Frontal cortex (tissue), 4 donors: Measurements from ENCODE around the gene CLEC6A. TPM values are rescaled to one million over a fixed set of nuclear protein-coding genes. Genes with fewer than 3 reads are reported as not detected.
"Not testable (repeated sequence)": the region's sequence is repeated elsewhere in the genome, so short reads cannot be mapped to it uniquely, and the experiment has no call there.

Experiments used
- DNase-seq, 2 donors: peaks; one replicate each; pipeline ENCODE4 v3.0.0; 2012; ENCODE audit warnings: low spot score in 2 of 2
- FAIRE-seq: peaks from 2 replicates; lab custom pipeline; 2012; peaks lifted over from hg19 to GRCh38; lab: Jason Lieb, UNC
- small RNA-seq: library from RNA; depleted of rRNA; stranded (forward); fragments of <200 nt; gene quantifications from one replicate; pipeline ENCODE3, GENCODE V24; 2014
- total RNA-seq: library from RNA; depleted of rRNA; stranded (reverse); fragments of >200 nt; gene quantifications from one replicate; pipeline ENCODE4 v1.2.3, GENCODE V29; 2014
- donor health status: control.
- donor health status: control.
- donor health status: control.

CLEC6A gene
- total RNA-seq, 1 donor from 2014 or later: not detected

DNA sequence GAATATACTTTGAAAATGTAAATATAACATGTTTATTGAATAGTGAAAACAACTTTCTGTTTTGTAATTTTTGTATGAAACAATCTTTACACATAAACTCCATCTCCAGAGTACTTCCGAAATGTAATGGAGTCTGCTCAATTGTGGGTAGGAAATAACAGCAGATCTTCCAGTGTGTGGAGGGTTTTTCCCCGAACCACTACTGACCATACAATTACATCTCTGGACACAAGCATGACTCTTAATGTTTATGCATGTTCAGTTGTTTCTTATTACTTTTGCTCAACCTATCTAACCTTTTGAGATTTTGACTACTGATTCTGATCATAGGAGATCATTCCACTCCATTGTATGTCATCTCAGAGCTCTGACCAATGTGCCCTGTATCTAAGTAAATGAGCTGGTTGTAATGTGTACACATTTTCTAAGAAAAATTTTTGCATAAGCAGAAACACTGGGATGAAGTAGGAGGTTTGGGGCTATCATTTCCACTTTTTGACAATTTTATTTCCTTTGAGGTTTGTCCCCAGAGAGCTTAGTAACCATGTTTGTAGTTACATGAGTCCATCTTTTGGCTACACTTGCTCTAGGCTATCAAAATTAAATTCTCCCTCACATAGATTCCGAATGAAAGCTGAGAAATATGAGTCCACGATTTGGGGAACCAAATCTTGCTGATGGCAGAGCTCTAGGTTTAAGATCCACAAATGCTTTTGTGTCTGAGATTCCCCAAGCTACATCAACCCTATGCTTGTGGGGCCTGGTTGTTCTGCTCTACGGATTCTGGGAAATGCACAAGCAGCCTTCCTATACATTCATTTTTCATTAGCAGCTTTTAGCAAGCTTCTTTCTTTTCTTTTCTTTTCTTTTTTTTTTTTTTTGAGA, 36.1 kb downstream of the CLEC6A start:
- DNase-seq: no peak
- no peak for FAIRE-seq

DNA sequence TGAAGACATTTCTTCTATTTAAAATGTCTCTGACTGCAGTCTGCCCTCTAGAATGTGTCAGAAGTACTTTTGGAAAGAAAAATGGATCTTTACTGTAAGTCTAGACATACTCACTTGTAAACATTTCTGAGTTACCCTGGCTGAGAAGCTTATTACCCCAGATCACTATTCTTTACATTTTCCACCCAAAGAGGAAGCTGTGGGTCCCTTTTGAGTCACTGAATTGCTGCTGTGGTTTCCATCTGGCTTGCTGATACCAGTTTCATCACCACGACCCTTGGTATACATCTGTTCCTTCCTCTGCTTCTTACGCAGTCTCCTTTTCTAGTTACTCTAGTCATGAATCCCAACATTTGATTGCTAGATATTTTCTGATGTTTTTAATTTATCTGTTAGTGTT, 37.3 kb downstream of the CLEC6A start:
- DNase-seq: no peak
- FAIRE-seq: no peak

DNA sequence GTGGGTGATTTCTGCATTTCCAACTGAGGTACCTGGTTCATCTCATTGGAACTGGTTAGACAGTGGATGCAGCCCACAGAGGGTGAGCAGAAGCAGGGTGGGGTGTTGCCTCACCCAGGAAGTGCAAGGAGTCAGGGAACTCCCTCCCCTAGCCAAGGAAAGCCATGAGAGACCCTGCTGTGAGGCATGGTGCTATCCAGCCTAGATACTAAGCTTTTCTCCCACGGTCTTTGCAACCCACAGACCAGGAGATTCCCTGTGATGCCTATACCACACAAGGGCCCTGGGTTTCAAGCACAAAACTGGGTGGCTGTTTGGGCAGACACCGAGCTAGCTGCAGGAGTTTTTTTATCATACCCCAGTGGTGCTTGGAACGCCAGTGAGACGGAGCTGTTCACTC, 39.9 kb downstream of the CLEC6A start:
- FAIRE-seq: not testable (repeated sequence)

DNA sequence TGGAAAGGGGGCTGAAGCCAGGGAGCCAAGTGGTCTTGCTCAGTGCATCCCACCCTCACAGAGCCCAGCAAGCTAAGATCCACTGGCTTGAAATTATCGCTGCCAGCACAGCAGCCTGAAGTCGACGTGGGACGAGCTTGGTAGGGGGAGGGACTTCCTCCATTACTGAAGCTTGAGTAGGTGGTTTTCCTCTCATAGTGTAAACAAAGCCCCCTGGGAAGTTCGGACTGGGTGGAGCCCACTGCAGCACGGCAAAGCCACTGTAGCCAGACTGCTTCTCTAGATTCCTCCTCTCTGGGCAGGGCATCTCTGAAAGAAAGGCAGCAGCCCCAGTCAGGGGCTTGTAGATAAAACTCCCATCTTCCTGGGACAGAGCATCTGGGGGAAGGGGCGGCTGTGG, 40.3 kb downstream of the CLEC6A start:
- FAIRE-seq, DNase-seq: not testable (repeated sequence)

More for the DNA sequence above, 39.9 kb downstream of the CLEC6A start:
- DNase-seq: not testable (repeated sequence)

DNA sequence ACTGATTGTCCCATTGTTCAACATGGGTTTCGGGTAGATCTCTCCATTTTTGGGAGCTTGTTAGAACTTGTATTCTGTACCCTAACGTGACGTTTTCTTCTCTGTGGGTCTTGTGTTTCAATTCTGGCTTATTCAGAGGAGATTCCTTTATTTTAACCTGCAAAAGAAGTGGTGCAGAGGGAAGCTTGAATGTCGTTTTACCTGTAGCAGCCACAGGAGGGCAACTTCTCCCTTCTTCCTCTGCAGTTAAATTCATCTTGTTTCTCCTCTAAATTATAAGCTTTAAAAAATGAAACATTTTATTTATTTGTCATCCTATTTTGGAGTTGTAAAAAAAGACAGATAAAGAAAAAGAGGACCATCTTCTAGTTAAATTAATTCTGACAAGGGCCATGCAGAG, 43.9 kb downstream of the CLEC6A start:
- no peak for FAIRE-seq
- DNase-seq: no peak

DNA sequence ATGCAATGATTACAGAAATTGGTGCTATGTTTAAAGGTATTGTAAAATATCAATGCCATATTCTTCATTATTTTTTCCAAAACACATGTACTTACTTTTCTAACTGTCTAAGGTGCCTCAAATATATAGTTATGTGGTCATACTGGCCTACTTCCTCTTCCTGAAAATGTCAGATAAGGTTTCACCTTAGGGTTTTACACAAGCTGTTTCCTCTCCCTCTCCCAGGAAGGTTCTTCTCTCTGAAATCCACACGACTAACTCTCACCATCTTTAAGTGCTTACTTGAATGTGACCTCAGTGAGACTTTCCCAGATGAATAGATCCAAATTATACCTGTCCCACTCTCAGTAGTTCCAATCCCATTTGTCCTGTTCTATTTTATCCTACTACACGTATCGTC, 46.0 kb downstream of the CLEC6A start:
- DNase-seq: no peak
- FAIRE-seq: no peak

DNA sequence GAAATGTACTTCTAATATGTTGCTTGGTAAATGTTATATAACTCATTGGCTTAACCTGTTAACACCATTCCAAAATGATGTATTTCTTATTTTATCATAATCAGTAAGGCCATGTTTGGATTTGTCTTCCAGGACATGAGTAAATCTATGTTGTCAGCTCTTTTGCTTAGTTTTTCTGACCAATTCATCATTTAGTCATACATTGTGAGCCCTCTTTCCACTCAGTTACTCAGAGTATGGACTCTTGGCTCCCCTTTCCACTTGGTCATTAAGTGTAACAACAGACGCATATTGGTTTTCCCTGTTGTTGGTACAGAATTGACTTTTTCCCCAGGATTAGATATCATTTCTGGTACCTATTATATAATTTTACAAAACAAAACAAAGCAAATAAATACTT, 48.6 kb downstream of the CLEC6A start:
- no peak for FAIRE-seq
- no peak for DNase-seq

DNA sequence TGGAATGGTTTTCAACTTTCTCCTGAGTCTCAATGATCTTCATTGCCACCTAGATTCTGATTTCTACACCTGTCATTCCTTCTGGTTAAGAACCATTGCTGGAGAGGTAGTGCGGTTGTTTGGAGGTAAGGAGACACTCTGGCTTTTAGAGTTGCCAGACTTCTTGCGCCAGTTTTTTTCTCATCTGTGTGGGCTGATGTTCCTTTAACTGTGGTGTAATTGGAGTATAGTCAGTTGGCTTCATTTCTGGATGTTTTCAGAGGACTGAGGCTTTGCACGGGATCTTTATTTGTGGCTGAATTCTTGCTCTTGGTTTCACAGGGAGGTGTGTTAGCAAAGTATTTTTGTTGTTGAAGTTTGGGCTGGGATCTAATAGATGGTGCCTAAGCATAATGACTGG, 51.8 kb downstream of the CLEC6A start:
- no peak for DNase-seq
- FAIRE-seq: no peak

DNA sequence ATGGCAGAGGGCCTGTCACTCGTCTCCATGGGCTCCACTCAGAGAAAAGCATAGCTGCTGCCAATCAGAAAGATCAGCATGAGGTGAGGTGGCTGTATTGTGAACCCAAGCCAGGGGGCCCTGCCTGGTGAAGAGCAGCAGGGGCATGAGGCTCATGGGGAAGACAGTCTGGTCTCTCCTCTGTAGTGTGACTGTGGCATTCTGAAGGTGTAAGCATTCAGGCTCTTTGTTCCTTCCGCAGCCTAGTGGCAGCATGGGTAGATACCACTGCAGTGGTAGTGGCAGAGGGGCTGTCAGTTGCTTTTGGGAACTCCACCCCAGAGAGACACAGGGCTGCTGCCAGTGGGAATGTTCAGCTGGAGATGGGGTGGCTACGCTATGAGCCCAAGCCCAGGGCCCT, 52.5 kb downstream of the CLEC6A start:
- FAIRE-seq (no peak), DNase-seq (no peak)

DNA sequence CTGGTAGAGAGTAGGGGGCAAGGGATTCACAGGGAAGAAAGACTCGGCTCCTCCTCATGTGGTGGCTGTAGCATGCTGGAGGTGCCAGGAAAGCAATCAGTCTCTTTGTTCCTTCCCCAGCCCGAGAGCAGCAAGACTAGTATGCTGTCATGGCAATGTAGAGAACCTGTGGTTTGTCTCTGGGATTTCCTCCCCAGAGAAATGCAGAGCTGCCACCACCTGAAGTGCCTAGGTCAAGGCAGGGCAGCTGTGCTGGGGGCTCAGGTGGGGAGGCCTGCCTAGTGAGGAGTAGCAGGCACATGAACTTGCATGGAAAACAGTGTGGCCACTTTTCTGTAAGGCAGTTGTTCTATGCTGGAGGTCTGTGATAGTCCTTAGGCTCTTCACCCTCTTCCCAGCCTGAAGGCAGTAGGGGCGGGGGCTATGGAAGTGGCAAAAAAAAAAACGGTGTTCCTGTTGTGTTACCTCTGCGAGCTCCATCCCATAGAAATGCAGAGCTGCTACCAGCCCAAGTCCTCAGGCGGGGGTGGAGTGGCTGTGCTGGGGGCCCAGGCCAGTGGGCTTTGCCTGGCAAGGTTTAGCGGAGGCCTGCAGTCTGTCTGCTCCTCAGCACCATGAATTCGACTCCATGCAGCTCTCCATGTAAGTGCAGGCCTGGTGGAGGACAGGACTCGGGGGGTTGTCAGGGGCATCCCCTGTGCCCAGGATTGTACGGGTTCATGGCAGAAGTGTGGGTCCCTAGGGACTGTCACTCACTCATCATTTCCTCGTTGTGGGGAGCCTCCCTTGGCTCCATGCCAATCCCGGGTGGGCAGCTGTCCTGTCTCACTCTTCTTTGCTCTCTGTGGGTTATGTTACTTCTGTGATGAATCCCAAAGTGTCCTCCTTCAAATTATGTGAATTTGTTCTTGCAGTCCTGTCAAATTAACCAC, 53.4 kb downstream of the CLEC6A start:
- no peak for DNase-seq
- no peak for FAIRE-seq

DNA sequence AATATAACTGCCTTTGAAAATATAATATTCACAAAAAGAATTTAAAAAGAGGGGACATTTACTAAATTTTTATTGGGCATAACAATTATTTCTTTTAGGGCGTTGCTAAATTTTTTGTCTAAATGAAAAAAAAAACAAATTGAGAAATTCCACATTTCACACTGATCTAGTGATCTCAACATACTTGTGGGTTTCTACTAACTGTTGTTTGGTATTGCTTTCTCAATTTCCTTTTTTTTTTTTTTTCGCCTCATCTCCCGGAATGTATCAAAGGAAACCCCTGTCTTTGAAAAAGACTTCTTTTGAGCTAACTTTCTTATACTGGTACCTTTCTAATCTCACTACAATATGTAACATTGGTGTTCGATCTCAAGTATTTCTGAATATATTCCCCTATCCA, 57.5 kb downstream of the CLEC6A start, which contains the start of gene CLEC4D:
TSS of gene CLEC4D (plus strand) at position 248 of the 400 bp plus-strand sequence. CDS start 230 bp downstream, outside the sequence.
- no peak for FAIRE-seq
- DNase-seq: no peak

DNA sequence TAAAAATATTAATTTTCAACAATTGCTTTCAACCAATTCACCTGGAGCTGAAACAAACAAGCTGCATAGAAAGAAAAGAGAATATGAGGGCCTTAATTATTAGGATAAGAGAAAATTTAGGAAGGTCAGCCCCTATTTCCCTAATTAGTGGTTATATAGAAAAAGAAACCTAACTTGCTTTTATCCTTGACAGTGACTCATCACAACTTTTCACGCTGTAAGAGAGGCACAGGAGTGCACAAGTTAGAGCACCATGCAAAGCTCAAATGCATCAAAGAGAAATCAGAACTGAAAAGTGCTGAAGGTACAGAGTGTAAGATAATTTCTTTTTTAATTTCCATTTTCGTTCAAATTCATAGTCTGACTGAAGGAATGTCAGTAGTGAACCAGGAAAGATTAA, 62.2 kb downstream of the CLEC6A start:
- no peak for DNase-seq
- FAIRE-seq: no peak

DNA sequence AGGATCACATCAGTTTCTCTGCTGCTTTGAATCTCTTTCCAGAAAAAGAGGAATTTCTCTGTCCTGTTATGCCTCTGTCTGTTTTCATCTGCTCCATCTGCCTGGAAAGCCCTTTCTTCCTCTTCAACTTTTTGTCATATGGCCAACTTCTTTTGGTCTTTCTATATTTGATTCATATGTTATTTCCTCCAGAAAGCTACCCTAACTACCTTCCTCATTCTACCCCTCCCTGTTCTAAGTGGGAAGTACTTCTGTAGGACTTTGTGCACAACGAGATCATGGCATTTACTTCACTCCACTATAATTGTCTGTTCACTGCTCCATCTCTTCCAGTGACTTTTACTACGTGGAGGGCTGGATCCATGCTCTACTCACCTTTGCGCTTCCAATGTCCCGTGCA, 63.4 kb downstream of the CLEC6A start:
- DNase-seq (no peak), FAIRE-seq (no peak)

DNA sequence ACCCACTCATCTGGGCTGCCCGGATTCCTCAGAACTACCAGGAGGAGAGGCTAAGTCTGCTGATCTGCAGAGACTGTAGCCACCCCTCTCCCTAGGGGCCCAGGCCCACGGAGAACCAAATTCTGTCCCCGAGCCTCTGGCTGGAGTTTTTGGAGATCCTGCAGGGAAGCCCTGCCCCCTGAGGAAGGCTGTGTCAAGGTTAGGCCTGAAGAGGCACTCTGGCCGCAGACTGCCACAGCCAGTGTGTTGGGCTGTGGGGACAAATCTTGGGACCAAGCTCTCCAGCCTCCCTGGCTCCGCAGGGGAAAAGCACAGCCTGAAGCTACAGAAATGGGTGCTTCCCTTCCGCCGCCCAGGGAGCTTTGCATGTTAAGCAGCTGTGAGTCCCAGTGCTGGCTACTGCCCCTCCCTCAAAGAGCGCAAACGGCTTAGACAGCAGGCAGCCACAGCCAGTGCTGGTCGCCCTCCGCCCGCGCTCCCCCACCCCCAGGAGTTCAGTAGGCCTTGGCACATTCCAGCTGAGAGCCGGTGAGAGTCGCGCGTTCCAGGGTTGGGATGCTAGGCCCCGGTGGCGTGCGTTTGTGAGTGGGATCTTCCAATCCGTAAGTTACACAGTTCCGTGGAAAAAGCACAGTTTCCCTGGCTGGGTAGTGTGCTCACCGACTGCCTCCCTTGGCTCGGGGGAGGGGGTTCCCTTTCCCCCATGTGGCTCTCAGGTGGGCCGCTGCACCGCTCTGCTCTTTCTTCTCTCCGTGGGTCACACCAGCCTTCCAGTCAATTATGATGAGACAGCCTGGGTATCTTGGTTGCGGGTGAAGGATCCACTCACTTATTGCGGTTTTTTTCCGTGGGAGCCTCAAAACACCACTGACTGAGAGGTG, 71.7 kb downstream of the CLEC6A start:
- DNase-seq: no peak

More for the DNA sequence above, 71.7 kb downstream of the CLEC6A start:
- FAIRE-seq: no peak

Small RNA genes lying within 50 kb of the gene (small RNA-seq; reads per million reads assigned to genes)
- not detected for gene RNU6-275P

Other genes with a start within 250 kb of the CLEC6A start
- gene FAM90A1, start 228.3 kb upstream of the CLEC6A start, total RNA-seq: 0.41 TPM
- under 0.01 TPM for gene CLEC4D, start 57.5 kb downstream of the CLEC6A start, total RNA-seq
- not detected for gene CLEC4E, start 84.9 kb downstream of the CLEC6A start, total RNA-seq
- gene AICDA, start 156.9 kb downstream of the CLEC6A start, total RNA-seq: not detected
- gene MFAP5, start 206.9 kb downstream of the CLEC6A start, total RNA-seq: 0.41 TPM
- gene RIMKLB, start 242.0 kb downstream of the CLEC6A start, total RNA-seq: 164 TPM